Measurements from ENCODE around the gene SCN4B.

The SCN4B gene

GRCh38 chr11:118129471-118130172 is 23.0 kb downstream of the SCN4B start:
- no peak for DNase-seq (ENCODE audit: low read depth in 2 of 2)

GRCh38 chr11:118128721-118129470 is 23.7 kb downstream of the SCN4B start:
- DNase-seq (ENCODE audit: low read depth in 2 of 2), result no peak

- DNase-seq (ENCODE audit: low read depth in 2 of 2), result no peak
Observed at GRCh38 chr11:118128310-118128709, 24.3 kb downstream of the SCN4B start.

GRCh38 chr11:118126082-118126838 is 26.4 kb downstream of the SCN4B start:
- no peak for DNase-seq (ENCODE audit: low read depth in 2 of 2)

GRCh38 chr11:118124929-118125535 is 27.6 kb downstream of the SCN4B start:
- no peak for DNase-seq (ENCODE audit: low read depth in 2 of 2)

- DNase-seq (ENCODE audit: low read depth in 2 of 2), result no peak
Observed at GRCh38 chr11:118120793-118121192, 31.8 kb downstream of the SCN4B start.

GRCh38 chr11:118117790-118118601 is 34.6 kb downstream of the SCN4B start:
- DNase-seq (ENCODE audit: low read depth in 2 of 2), result peak in 1 of 2 donors; percentile 30

GRCh38 chr11:118115048-118115447 is 37.6 kb downstream of the SCN4B start:
- DNase-seq (ENCODE audit: low read depth in 2 of 2), result no peak

- no peak for DNase-seq (ENCODE audit: low read depth in 2 of 2)
Observed at GRCh38 chr11:118114266-118114665, 38.4 kb downstream of the SCN4B start.

- no peak for DNase-seq (ENCODE audit: low read depth in 2 of 2)
Observed at GRCh38 chr11:118112711-118113430, 39.8 kb downstream of the SCN4B start.

GRCh38 chr11:118111744-118112035 is 40.9 kb downstream of the SCN4B start:
- DNase-seq (ENCODE audit: low read depth in 2 of 2), result no peak

GRCh38 chr11:118111019-118111743 is 41.4 kb downstream of the SCN4B start:
- DNase-seq (ENCODE audit: low read depth in 2 of 2), result no peak

GRCh38 chr11:118109231-118109630 is 43.4 kb downstream of the SCN4B start:
- no peak for DNase-seq (ENCODE audit: low read depth in 2 of 2)

- DNase-seq (ENCODE audit: low read depth in 2 of 2), result no peak
Observed at GRCh38 chr11:118108513-118108912, 44.1 kb downstream of the SCN4B start.

GRCh38 chr11:118106789-118107335 is 45.8 kb downstream of the SCN4B start:
- no peak for DNase-seq (ENCODE audit: low read depth in 2 of 2)

- DNase-seq (ENCODE audit: low read depth in 2 of 2), result no peak
Observed at GRCh38 chr11:118105657-118106305, 46.8 kb downstream of the SCN4B start.

- no peak for DNase-seq (ENCODE audit: low read depth in 2 of 2)
Observed at GRCh38 chr11:118104491-118104890, 48.1 kb downstream of the SCN4B start.

- DNase-seq (ENCODE audit: low read depth in 2 of 2), result no peak
Observed at GRCh38 chr11:118102721-118103261, 49.8 kb downstream of the SCN4B start.

- no peak for DNase-seq (ENCODE audit: low read depth in 2 of 2)
Observed at GRCh38 chr11:118100691-118101232, 51.9 kb downstream of the SCN4B start.

Data from stimulated activated CD8-positive, alpha-beta memory T cell treated with anti-CD3 and anti-CD28 coated beads, Interleukin-2, amount 100 ng/mL, for 48 hours (primary cell).